HepG2 (cell line): ENCODE data around the gene STAT4. TPM values are rescaled to one million over a fixed set of nuclear protein-coding genes. Genes with fewer than 3 reads are reported as not detected.

Source experiments
- ATAC-seq: fragments of 200-7000 bp; cut with Tn5 transposase; 3 replicates; pipeline ENCODE4 v1.9.1; 2020; ENCODE audit warnings: mild to moderate bottlenecking, moderate library complexity
- BruUV-seq: library from RNA; stranded (reverse); fragments of 400-500 nt; replicated peaks from 2 replicates; lab custom pipeline; 2021; lab: Mats Ljungman, UMichigan
- CTCF ChIA-PET: fragments of 300-600 bp; formaldehyde crosslinking; extraction: SDS; loops from one replicate; lab custom pipeline; 2021; ENCODE audit warnings: low total read pairs, inconsistent platforms, low intra/inter-chr PET ratio; lab: Yijun Ruan, JAX
- POLR2A ChIA-PET: fragments of 350-600 bp; sonication (Branson Sonifier 250); formaldehyde crosslinking; loops from one replicate; lab custom pipeline; 2020; ENCODE audit warnings: antibody characterized with exemption, inconsistent platforms; lab: Yijun Ruan, JAX
- DNase-seq: peaks from one replicate; pipeline ENCODE4 v3.0.0-alpha.2; 2015; ENCODE audit warnings: low spot score
- FAIRE-seq: peaks from 3 replicates; lab custom pipeline; 2011; peaks lifted over from hg19 to GRCh38; lab: Jason Lieb, UNC
- H2AFZ ChIP-seq: one replicate; pipeline ENCODE4 v1.6.1; 2011; ENCODE audit warnings: low read length, inconsistent platforms
- H3K27ac ChIP-seq: fragments of 300-600 bp; 3 replicates; pipeline ENCODE4 v1.8.0; 2011; ENCODE audit warnings: mixed run types, mild to moderate bottlenecking, mixed read lengths, low read length, inconsistent platforms; ENCODE audit not compliant: insufficient read depth; ENCODE audit errors: extremely low read length
- H3K27me3 ChIP-seq, 2 experiments: fragments of 200-600 bp in 1 of 2; 2 replicates in 1 of 2; 3 replicates in 1 of 2; pipeline versions ENCODE4 v1.6.0 to v1.8.0; 2011; ENCODE audit warnings: low read length in 2 of 2, mild to moderate bottlenecking in 2 of 2, moderate library complexity in 2 of 2, inconsistent platforms in 1 of 2; ENCODE audit not compliant: insufficient read depth in 2 of 2, control insufficient read depth in 1 of 2
- H3K36me3 ChIP-seq, 2 experiments: fragments of 200-600 bp in 1 of 2; replicated peaks in 1 of 2; 2 replicates in 1 of 2; 3 replicates in 1 of 2; pipeline versions ENCODE4 v1.5.1 to v1.8.0; 2011; ENCODE audit warnings: low read length in 2 of 2, inconsistent platforms in 1 of 2; ENCODE audit not compliant: insufficient read depth in 2 of 2, control insufficient read depth in 1 of 2
- H3K4me1 ChIP-seq: 2 replicates; pipeline ENCODE4 v1.5.1; 2012; ENCODE audit warnings: low read length, inconsistent platforms; ENCODE audit not compliant: insufficient read depth
- H3K4me2 ChIP-seq: 2 replicates; pipeline ENCODE4 v1.6.0; 2011; ENCODE audit warnings: low read depth, low read length, inconsistent platforms
- H3K4me3 ChIP-seq, 3 experiments: fragments of 200-600 bp in 1 of 3; sonication (generic), shearing (Covaris generic) in 1 of 3; replicated peaks in 1 of 3; 2 replicates each; pipeline ENCODE4 v1.5.1; 2011 to 2016; ENCODE audit warnings: low read length in 3 of 3, inconsistent platforms in 2 of 3, low read depth in 2 of 3, mild to moderate bottlenecking in 2 of 3, control low read depth in 1 of 3, mixed read lengths in 1 of 3; ENCODE audit not compliant: insufficient read depth in 1 of 3
- H3K79me2 ChIP-seq: one replicate; pipeline ENCODE4 v1.6.1; 2011; ENCODE audit warnings: low read length, inconsistent platforms; ENCODE audit not compliant: insufficient read depth
- H3K9ac ChIP-seq: 2 replicates; pipeline ENCODE4 v1.6.0; 2011; ENCODE audit warnings: mild to moderate bottlenecking, low read depth, low read length, inconsistent platforms; ENCODE audit not compliant: insufficient read depth
- H3K9me3 ChIP-seq: 2 replicates; pipeline ENCODE4 v1.5.1; 2012; ENCODE audit warnings: mild to moderate bottlenecking, low read length
- H4K20me1 ChIP-seq: 2 replicates; pipeline ENCODE4 v1.6.0; 2011; ENCODE audit warnings: inconsistent platforms, mild to moderate bottlenecking, low read length, moderate library complexity; ENCODE audit not compliant: insufficient read depth
- CBX5 ChIP-seq: sonication (generic); formaldehyde crosslinking; IDR thresholded peaks from 2 replicates; pipeline ENCODE4 v1.4.0; 2020; ENCODE audit warnings: missing genetic modification reagents, borderline replicate concordance
- POGK ChIP-seq: sonication (generic); formaldehyde crosslinking; conservative IDR thresholded peaks from 2 replicates; pipeline ENCODE4 v1.8.0; 2022; ENCODE audit warnings: mild to moderate bottlenecking, moderate library complexity, missing genetic modification reagents
- RFXAP ChIP-seq: sonication (generic); formaldehyde crosslinking; IDR thresholded peaks from 2 replicates; pipeline ENCODE4 v1.4.0; 2020; ENCODE audit warnings: missing genetic modification reagents, borderline replicate concordance
- ZNF543 ChIP-seq: sonication (generic); formaldehyde crosslinking; IDR thresholded peaks from 2 replicates; pipeline ENCODE4 v1.4.0; 2020; ENCODE audit warnings: mild to moderate bottlenecking, missing genetic modification reagents
- ZNF7 ChIP-seq: IDR thresholded peaks from 2 replicates; pipeline ENCODE4 v1.6.1; 2016; ENCODE audit warnings: missing biosample characterization, missing genetic modification reagents
- WGBS: methylation state at CpG from one replicate; pipeline ENCODE4 v1.1.6; 2017; ENCODE audit warnings: low lambda C conversion rate; 5-methylcytosine and 5-hydroxymethylcytosine counted together
- in situ Hi-C: cut with HindIII; loops from 2 replicates; pipeline ENCODE4 v1.10.0; 2017; ENCODE audit warnings: low pct_unique_long_range_greater_than_20kb; ENCODE audit not compliant: extremely low pct_ligation_motif_present
- intact Hi-C: fragments of 100-400 bp; cut with micrococcal nuclease; formaldehyde crosslinking; loops from one replicate; pipeline ENCODE4 v1.10.0; 2022; ENCODE audit not compliant: unreplicated experiment
- polyA plus RNA-seq, 8 experiments: library from polyadenylated mRNA; depleted of rRNA in 3 of 8; stranded (reverse) in 7 of 8; unstranded in 1 of 8; fragments of >200 nt; fragmentation: Illumina TruSeq in 4 of 8; extraction: Trizol in 4 of 8; gene quantifications; 2 replicates each; pipeline versions ENCODE4 v1.2.1 to v1.2.3, GENCODE V29; 2011 to 2016; ENCODE audit warnings: low read depth in 4 of 8, missing spikeins in 1 of 8, mixed read lengths in 1 of 8; ENCODE audit not compliant: insufficient read depth in 1 of 8
- total RNA-seq, 5 experiments: library from RNA; depleted of rRNA; stranded (reverse); fragments of >200 nt; fragmentation: Illumina TruSeq; extraction: Trizol; gene quantifications; 2 replicates each; pipeline ENCODE4 v1.2.3, GENCODE V29; 2016; ENCODE audit warnings: low read depth in 1 of 5

STAT4 gene
- total and polyA plus RNA-seq, 2 of the 13 experiments (the other 11 are each of a cell fraction or from before 2014, with no cell fraction given), result 0.37 TPM; not detected in 1

- H3K9ac ChIP-seq, result no peak overlapping the region
- BruUV-seq, result no TSS peak
- H3K27me3 ChIP-seq, result peaks cover 0 to 37% of the 10 kb centered on the region in 2 experiments; a peak in 4 of 5 replicates
- no peak overlapping the region for H3K4me3 ChIP-seq
- DNase-seq, result no peak
- TF ChIP-seq ZNF7 (CRISPR knock-in tag), result no peak
- no peak for TF ChIP-seq ZNF543 (CRISPR knock-in tag)
- no peak for TF ChIP-seq CBX5 (CRISPR knock-in tag)
- TF ChIP-seq, all 625 proteins: peak for 0
- in situ Hi-C loops (loop anchor here (5.0 kb wide), 1 partner anchor 99 kb away; no protein-coding TSS in a partner anchor), intact Hi-C loops (no loop called here)
- H4K20me1 ChIP-seq, result no peaks in the 10 kb centered on the region
- ATAC-seq (peak; percentile 18), FAIRE-seq (no peak)
- WGBS, result 92% methylated on average over 3 of the region's 6 CpGs
- H3K4me1 ChIP-seq, result peaks cover 10% of the 10 kb centered on the region
- H2AFZ ChIP-seq, result no peak overlapping the region
- ChIA-PET POLR2A (no interaction called here), CTCF (no interaction called here)
- no peaks in the 10 kb centered on the region for H3K36me3 ChIP-seq
- no peaks in the 10 kb centered on the region for H3K9me3 ChIP-seq
- H3K79me2 ChIP-seq, result no peaks in the 10 kb centered on the region
- 0 out of 2 replicates have a peak overlapping the region, but pooled peaks have one; percentile 83 for H3K4me2 ChIP-seq
- no peak overlapping the region for H3K27ac ChIP-seq
These were observed 537 bp upstream of the STAT4 start for GRCh38 chr2:191151331-191151730.

- no peak overlapping the region for H2AFZ ChIP-seq
- intact Hi-C loops, result no loop called here
These were observed 579 bp downstream of the STAT4 start for GRCh38 chr2:191150230-191150599.

More at GRCh38 chr2:191150230-191150599, 579 bp downstream of the STAT4 start:
- Histone ChIP-seq H3K36me3 (no peaks in the 10 kb centered on the region), H3K4me3 (peak overlapping the region; percentile 11 to 64 (median 56); a peak in 5 of 6 replicates), H3K27ac (no peak overlapping the region), H3K4me1 (peaks cover 10% of the 10 kb centered on the region), H3K79me2 (no peaks in the 10 kb centered on the region), H3K9me3 (no peaks in the 10 kb centered on the region), H3K27me3 (peaks cover 0 to 37% of the 10 kb centered on the region in 2 experiments; a peak in 4 of 5 replicates), H3K4me2 (peak overlapping the region; percentile 83), H4K20me1 (no peaks in the 10 kb centered on the region), H3K9ac (no peak overlapping the region)
- ChIA-PET POLR2A (no interaction called here), CTCF (no interaction called here)
- no TSS peak for BruUV-seq
- ATAC-seq (peak; percentile 64), FAIRE-seq (no peak), DNase-seq (no peak)
- 8% methylated on average over 10 of the region's 10 CpGs for WGBS
- TF ChIP-seq RFXAP (CRISPR knock-in tag) (0 out of 2 replicates have a peak, but pooled peaks have one; percentile 16), POGK (CRISPR knock-in tag) (no peak)
- in situ Hi-C loops, result loop anchor here (5.0 kb wide), 1 partner anchor 98 kb away; no protein-coding TSS in a partner anchor
